CD4-positive, alpha-beta T cell treated with Interferon gamma for 1 hour (primary cell): Measurements from ENCODE around the gene NFASC.

ENCODE experiments used
- DNase-seq: peaks from one replicate; pipeline ENCODE4 v3.0.0-alpha.2; 2020

Gene NFASC

DNA sequence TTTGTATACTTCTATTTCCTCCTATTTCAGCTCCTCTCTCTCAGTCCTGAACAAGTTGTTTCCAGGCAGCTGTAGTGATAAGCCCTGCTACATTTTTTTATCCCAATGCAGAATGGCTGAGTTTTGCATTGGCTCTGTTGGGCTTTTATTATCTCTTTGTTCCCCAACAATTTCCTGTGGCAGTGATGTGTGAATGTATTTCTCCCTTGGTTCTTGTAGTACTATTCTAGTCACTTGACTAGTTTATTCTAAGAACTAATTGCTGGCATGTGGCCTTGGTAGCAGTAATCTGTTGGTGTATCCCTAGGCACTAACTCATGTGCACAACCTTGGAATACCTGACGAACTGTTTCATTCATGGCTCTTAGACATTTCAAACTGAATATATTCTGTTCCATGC is 60.7 kb downstream of the NFASC start:
- DNase-seq, result no peak

DNA sequence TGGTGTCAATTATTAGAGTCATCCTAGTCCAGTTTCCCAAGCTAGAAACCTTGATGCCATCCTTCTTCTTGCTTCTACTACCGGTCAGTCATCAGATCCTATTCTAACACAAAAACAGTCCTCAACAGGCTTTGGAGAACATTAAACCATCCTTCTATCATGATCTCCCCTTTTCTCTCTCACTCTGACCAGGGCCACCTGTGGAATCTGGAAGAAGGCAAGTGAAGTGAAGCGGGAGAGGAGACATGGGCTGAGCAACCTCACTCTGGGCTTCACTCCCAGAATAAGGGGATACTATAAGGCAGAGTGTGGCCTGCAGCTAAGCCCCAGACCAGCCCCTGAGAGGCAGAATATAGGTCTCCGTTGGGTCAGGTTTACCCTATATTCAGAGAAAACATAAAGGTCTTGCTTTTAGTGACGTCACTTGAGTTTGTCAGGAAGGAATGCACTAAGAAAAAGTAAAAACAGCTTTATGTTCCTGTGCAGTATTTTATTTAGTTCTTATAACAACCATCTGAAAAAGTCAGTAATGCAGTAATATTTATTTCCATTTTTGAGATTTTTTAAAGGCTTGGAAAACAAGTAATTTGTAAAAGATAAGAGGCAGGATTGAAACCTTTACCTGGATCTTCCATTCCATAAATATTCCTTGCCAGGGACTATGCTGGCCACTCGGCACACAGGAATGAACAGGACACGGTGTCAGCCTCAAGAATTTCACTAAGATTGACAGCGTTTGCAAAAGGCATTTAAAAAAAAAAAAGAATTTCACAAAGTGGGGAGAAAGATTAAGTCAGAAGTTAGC is 61.3 kb downstream of the NFASC start:
- no peak for DNase-seq

DNA sequence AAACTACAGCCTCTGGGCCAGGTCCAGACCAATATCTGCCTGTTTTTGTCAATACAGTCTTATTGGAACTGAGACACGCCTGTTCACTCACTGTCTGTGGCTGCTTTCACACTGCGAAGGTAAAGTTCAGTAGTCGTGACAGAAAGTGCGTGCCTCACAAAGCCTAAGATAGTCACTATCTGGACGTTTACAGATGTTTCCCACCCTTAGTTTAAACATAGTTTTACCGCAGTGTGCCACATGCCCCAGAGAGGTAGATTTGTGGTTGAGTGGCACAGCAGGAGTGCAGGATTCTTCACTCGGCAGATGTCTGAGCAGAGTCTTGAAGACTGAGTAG is 61.9 kb downstream of the NFASC start:
- no peak for DNase-seq

DNA sequence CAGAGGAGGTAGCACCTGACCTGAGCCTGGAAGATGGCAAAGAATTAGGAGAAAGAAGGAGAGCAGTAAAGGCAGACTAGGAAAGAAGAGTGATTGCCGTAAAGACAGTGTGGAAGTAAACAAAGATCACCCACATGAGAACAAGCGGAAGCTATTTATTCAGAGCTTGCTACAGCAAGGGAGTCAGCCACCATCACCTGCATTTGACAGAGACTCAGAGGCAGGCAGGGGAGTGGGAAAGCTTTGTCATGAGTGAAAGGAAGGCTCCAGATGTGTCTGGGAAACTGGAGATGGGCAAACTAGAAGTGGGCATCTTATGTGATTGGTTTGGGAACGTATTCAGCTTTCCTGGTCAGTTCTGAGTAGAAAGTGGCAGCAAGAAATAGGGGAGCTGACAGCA is 64.5 kb downstream of the NFASC start:
- no peak for DNase-seq

DNA sequence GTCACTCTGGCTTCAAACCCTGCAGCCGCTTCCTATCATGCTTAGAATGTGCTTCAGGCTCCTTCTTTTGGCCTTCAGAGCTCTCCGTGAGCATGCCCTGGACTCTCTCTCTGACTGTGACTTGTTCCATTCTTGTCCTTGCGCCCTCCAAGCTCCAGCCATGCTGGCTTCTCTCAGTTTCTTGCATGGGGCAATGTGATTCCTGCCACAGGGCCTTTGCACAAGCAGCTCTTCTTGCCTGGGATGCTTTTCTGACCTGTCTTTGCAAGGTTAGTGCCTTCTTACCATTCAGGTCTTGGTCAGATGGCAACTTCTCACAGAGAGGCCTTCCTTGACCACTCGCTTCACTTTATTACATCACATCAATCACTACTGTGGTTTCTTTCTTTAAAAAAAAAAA is 66.1 kb downstream of the NFASC start:
- DNase-seq, result no peak

DNA sequence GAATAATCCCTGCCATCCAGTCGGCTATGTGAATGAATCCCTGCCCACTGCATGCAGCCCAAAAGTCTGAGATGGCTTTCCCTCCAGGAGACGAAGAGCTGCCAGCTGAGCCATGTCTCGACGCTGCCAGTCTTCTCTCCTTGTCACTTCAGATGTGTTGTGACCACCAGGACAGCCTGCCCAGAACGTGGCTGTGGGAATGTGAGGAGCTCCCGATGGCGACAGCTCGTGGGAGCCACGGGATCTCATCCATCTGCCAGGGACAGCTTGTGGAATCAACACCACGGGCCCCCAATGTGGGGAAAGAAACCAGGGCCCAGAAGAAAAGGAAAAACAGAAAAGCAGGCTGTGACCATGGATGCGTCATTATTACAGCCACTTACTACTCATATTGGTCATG is 67.2 kb downstream of the NFASC start:
- no peak for DNase-seq

DNA sequence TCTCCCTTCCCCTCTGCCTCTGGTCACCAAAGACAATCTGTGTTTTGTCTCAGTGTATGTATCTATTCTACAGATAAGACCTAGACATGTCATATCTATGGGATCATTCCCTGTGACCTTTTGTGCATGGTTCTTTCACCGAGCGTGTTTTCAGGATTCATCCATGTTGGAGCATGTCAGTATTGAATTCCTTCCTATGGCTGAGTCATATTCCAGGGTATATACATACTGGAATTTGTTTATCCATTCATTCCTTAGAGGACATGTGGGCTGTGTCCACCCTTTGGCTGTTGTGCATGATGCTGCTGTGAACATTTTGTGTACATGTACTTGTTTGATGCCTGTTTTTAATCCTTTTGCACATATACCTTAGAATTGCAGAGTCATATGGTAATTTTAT is 69.9 kb downstream of the NFASC start:
- DNase-seq, result no peak

DNA sequence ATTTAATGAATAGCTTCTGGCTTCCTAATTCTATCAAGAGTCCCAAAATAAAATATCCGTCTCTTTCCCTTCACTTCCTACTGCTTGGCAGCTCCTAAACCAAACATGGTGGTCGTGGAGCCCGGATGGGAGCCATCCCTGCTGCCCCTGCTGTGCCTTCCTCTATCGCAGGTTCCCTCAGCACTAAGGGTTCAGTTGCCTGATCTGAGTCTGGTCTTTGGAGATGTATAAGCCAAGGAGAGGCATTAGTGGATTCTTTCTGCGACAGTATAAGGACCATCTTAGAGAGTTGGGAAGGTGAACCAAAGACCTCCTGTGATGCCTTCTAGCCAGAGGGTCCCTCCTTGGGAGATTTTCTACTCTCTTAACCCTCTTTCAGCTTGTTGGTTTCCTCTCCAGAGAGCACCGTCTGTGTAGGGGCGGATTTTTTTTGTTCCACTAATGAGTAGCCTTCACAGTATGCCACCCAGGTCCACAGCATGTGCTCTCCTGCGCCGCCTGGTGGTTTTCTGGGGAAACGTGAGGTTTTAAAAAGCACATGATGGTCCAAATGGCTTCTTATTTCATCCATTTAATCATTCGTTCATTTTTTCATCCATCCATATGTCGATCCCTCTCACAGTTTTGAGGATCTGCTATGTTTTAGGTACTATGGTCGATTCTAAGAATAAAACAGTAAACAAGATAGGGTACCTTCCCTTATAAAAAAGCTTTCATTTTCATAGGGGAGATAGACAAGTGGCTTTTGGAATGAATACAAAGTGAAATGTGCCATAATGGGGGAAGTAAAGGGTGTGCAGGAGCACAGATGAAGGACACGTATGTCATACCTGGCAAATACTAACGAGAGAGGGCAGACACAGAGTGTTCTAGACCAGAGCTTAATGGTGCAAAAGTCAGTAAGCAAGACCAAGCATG is 71.0 kb downstream of the NFASC start:
- DNase-seq, result peak; percentile 22

DNA sequence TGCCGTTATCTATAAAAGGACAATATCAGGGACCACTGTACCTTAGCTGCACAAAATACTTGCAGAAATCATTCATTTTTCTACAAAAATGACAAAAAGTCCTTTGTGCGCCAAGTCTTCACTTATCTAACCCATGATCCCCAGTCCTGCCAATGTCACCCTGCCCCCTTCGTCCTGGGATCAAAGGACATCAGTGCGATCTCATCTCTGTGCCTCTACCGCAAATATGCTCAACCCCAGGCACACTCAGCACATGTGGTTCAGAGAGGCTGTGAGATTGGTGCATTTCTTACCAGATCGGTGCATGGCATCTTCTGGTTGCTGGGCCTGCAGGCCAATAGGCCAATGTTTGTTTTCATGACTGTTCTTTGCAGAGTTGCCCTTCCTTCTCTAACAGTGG is 72.8 kb downstream of the NFASC start:
- DNase-seq, result no peak

DNA sequence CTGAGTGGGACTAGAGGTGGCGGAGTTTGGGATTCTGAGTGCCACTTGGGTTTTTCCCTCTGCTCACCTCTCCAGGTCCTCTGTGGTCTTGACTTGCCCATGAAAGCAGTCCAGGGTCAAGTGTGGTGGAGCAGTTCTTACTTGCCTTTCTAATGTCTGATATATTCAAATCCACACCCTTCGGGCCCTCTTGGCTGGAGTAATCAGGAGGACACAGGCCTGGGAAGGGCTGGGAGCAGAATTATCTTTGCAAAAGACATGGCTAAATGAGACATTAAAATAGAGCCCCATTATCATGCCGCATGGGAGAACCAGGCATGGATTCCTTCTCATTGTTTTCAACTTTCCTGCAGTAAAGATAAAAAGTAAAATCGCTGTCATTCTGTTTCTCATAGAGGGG is 74.0 kb downstream of the NFASC start:
- no peak for DNase-seq

DNA sequence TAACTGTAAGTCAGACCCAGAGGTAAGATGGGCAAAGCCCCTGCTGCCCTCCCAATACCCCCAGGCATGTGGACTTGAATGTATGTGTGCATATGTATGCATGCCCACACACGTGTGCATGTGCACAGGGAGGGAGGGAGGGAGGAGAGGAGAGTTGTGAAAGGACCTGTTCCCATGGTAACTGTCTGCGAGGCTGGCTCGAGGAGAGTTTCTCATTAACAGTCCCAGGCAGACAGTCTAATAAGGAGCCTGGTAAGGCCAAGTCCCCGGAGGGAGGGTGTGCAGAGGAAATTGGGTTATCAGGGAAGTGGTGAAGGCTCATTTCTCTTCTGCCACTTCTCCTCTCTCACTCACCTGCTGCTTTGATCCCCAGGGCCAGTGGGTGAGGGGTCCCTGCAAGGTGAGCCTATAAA is 74.9 kb downstream of the NFASC start:
- no peak for DNase-seq

DNA sequence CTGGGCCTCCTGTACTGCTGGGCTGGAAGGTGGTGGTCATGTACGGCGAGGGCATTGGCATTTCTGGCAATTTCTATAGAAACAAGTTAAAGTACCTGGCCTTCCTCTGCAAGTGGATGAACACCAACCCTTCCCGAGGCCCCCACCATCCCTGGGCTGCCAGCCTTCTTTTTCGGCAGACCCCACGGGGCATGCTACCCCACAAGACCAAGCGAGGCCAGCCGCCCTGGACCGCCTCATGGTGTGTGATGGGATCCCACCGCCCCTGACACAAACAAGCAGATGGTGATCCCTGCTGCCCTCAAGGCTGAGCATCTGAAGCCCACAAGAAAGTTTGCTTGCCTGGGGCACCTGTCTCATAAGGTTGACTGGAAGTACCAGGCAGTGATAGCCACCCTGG is 76.0 kb downstream of the NFASC start:
- DNase-seq, result no peak

DNA sequence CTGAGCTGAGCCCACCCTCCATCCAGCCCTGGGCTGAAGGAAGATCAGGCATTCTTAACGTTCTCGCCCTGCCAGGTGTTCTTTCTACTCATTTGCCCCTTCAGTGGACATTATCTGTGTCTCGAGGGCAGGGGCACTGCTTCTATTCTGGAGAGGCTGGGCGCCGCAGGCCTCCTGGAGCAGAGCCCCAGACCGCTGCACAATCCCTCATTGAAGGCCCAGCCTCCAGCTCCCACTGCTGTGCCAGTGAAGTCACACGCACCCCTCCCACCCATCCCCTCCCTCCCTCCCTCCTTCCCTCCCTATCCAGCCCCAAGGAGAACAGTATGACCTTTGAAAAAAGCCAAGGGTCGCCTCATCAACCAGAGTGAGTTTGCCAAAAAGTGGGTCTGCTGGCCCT is 76.7 kb downstream of the NFASC start:
- DNase-seq, result no peak

DNA sequence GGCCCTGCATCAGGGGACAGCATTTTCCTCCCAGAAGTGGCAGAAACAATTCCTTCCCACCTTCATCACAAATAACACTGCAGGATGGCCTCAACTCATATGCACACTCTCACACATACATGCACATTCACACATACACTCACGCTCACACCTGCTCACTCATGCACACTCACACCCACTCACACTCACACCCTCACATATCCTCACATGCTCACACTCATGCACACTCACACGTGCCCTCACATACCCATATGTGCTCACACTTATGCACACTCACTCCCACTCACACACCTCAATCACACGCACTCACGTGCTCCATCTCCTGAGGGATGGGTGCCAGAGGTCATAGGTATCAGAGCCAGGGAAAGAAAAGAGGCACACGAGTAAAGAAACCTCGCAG is 77.1 kb downstream of the NFASC start:
- DNase-seq, result no peak

DNA sequence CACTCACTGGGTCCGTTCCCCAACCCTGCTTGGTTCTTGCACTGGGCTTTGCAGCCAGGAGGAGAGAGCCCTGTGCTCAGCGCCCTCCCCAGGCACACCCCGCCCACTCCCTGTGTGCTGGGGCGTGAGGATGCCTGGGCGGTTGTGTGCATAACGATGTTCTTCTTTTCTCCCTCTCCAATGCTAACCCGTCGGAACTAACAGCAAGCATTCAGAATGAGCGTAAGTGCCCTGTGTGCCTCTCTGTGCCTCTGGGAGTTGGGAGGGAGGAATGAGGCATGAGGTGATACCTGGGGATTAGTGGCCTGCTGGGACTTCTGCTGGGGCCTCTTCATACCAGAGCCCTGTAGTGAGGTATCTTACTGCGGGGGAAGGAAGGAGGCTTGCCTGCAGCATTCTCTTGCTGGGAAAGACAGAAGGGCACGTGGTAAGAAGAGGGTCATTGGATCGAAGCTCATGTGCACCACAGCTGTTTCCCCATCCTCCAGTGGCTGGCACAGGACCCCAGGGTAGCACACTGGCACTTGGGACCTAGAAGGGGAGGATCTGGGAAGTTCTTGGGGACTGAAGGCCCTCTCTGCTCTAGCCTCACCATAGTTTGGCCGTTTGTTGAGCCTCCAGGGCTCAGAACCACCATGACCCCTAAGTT is 79.8 kb downstream of the NFASC start:
- no peak for DNase-seq

DNA sequence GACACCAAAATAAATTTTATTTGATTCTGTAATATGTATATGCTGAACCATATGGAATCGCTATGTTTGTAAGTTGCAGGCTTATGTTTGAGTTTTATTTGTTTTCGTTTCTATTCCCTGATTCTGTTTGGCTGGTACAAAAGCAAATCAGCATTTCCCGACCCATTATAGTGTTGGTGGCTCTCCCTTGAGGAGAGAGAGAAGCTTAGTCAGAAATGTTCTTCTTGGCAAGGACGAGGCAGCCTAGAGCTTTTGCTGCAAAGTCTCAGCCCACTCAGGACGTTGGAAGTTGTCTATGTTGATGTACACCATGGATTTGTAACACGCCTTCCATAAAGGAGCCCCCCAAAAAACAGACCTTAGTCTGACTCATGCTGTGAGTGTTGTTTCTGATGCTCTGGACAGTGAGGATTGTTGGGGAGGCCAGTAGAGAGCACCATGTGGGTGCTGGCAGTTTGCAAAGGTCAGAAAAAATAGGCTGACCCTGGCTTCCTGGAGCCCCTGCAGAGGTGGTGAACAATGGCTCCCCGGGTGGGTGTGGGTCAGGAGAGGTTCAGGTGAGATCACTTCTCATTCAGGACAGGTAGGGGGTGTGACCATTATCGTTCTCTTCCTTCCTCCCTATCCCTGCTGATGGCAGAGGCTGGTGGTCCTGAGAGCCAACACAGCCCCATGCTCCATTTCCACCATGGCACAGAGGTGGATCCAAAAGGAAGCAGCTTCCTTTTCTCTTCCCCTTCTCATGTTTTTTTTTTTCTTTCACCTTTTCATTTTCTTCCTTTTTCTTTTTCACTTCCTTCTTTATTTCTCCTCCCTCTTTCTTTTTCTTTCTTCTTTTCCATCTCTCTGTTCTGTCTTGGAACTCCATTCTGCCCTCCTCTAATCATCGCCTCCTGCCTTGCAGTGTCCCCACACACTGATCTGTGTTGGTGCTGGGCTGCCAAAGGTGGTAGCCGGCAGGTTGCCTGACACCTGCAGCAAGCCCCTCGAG is 88.0 kb downstream of the NFASC start:
- DNase-seq, result no peak

DNA sequence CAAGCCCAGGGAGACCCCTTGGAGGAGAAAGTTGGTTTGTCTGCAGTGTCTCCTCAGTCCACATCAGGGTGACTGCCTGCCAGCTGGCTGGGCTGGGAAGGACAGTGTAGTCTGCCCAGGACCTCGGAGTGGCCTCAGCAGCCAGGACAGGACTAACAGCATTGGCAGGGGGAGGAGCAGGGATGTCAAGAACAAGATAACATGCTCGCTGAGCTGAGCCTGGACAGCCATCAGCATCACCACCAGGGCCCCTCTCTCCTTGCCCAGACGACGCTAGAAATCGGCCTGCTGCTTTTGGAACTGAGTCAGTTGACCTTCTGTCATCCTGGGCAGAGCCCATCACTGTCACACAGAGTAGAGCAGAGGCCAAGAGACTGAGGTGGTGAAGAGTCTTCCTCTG is 88.7 kb downstream of the NFASC start:
- no peak for DNase-seq

DNA sequence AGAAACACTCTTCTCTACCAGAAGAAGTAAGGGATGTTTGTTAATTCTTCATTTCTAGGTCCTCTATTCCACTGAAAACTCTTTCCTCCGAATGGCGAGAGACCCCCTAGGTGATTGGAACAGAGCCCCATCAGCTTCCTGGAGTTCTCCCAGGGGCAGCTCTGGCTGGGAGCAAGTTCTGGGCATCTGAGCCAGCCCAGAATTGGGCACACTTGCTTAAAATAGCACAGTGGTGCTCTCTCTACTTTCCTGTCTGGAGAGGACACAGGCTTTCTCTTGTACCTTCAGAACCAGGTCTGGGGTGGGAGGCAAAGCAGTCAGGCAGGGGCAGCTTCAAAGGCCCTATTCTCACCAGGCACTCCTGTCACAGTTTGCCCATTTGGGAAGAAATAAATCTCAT is 89.2 kb downstream of the NFASC start:
- DNase-seq, result no peak

DNA sequence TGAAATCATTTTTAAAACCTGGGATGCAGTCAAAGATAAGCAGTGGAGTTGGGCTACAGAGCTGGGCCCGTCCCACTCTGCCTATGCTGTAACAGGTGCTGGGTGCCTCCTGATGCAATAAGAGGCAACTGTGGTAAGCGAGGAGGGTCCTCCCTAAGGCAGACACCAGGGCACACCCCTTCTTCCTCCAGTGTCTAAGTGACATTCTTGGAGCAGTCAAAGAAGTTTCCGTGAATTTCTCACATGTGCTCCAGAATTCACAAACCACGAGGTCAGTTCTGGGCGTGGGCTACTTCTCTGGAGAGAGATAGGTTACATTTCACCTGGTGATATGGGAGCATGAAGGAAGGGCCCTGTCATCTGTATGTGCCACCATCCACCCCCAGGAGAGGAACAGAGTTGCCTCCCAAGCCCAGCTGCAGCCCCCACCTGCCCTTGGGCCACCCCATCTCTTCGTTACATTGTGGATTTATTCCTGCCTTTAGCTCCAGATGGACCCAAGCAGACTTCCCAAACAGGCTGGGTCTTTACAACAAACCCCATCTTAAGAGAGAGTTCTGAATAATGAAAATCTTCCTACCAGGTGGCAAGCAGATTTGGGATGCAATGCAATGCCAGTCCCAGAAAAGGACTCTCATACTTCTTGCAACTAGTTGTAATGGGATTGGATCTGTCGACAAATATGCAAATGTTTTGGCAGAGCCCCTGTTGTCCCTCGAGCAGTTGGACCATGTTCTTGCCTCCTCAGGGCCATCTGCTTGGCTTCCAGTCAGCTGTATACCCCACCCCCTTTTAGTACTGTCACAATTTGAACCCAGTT is 89.9 kb downstream of the NFASC start:
- DNase-seq, result no peak

DNA sequence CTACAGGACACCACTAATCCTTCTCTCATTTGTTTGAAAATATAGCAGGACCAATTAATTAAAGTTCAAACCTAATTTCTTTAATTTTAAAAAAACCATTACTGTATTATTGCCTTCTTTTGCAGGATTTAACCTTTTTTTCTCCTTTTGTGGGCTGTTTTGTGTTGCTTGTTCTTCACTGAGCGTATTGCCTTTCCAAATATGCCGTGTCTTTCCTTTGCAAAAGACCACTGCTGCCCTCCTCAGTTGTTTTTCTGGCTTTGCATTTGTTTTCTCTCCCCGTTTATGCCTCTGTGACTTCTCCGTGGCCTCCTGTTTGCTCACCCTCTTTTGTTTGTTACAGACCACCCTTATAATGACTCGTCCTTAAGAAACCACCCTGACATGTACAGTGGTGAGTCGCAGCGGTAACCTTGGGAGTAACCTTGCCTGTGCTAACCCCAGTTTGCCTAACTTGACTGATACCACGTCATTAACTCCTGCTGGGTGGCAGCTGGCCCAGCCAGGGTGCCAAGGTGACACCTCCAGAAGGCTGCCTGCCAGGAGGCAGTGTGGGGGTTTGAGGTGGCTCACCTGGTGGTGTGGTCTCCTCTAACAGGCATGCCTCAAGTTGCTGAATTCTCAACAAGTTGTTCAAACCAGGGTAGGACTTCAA is 91.2 kb downstream of the NFASC start:
- no peak for DNase-seq
